Breast epithelium (tissue), 3 donors: ENCODE data around the gene CIROP.

Source experiments
- POLR2A ChIP-seq: fragments of 450-650 bp; IDR thresholded peaks from one replicate; pipeline ENCODE4 v1.6.1; 2016; ENCODE audit warnings: antibody characterized with exemption, mild to moderate bottlenecking, moderate library complexity
- POLR2AphosphoS5 ChIP-seq, 3 donors: sonication (generic); formaldehyde crosslinking; IDR thresholded peaks; one replicate each; pipeline ENCODE4 v1.6.1; 2017; ENCODE audit warnings: antibody characterized with exemption in 3 of 3
- TF ChIP-seq, protein P1 (sequence below), 3 donors: fragments of 450-650 bp; IDR thresholded peaks; one replicate each; pipeline ENCODE4 v1.5.1; 2016 to 2017; ENCODE audit warnings: antibody characterized with exemption in 3 of 3, mild to moderate bottlenecking in 3 of 3, moderate library complexity in 3 of 3

- TF ChIP-seq POLR2A: no peak
- TF ChIP-seq POLR2AphosphoS5 (IDR thresholded peaks at IDR 0.05): no peak
- TF ChIP-seq, protein P1, sequence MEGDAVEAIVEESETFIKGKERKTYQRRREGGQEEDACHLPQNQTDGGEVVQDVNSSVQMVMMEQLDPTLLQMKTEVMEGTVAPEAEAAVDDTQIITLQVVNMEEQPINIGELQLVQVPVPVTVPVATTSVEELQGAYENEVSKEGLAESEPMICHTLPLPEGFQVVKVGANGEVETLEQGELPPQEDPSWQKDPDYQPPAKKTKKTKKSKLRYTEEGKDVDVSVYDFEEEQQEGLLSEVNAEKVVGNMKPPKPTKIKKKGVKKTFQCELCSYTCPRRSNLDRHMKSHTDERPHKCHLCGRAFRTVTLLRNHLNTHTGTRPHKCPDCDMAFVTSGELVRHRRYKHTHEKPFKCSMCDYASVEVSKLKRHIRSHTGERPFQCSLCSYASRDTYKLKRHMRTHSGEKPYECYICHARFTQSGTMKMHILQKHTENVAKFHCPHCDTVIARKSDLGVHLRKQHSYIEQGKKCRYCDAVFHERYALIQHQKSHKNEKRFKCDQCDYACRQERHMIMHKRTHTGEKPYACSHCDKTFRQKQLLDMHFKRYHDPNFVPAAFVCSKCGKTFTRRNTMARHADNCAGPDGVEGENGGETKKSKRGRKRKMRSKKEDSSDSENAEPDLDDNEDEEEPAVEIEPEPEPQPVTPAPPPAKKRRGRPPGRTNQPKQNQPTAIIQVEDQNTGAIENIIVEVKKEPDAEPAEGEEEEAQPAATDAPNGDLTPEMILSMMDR (IDR thresholded peaks at IDR 0.05): no peak
Measured at GRCh38 chr14:23071921-23072539, 32.8 kb downstream of the CIROP start.
